Muscle layer of colon (tissue), 2 donors: Measurements from ENCODE around the gene PDX1.

Experiments
- H3K27ac ChIP-seq: one replicate; pipeline ENCODE4 v1.7.0; 2013; ENCODE audit warnings: low read depth, mild to moderate bottlenecking, low read length, moderate library complexity
- H3K27me3 ChIP-seq, 2 donors: one replicate each; pipeline ENCODE4 v1.7.0; 2013; ENCODE audit warnings: low read length in 2 of 2, mild to moderate bottlenecking in 2 of 2; ENCODE audit not compliant: insufficient read depth in 2 of 2, control insufficient read depth in 1 of 2
- H3K36me3 ChIP-seq: one replicate; pipeline ENCODE4 v1.7.0; 2013; ENCODE audit warnings: mild to moderate bottlenecking, low read length; ENCODE audit not compliant: insufficient read depth
- H3K4me1 ChIP-seq: one replicate; pipeline ENCODE4 v1.7.0; 2013; ENCODE audit warnings: mild to moderate bottlenecking, low read length; ENCODE audit not compliant: insufficient read depth
- H3K4me3 ChIP-seq, 2 donors: one replicate each; pipeline ENCODE4 v1.7.0; 2013; ENCODE audit warnings: low read length in 2 of 2, low read depth in 1 of 2, mild to moderate bottlenecking in 1 of 2, moderate library complexity in 1 of 2
- H3K9ac ChIP-seq: one replicate; pipeline ENCODE4 v1.7.0; 2013; ENCODE audit warnings: low read length
- H3K9me3 ChIP-seq: one replicate; pipeline ENCODE4 v1.7.0; 2013; ENCODE audit warnings: mild to moderate bottlenecking, low read length
- donor health status: abdominal sarcoma.
- donor health status: Adenocarcinoma of cecum.

PDX1 gene

DNA sequence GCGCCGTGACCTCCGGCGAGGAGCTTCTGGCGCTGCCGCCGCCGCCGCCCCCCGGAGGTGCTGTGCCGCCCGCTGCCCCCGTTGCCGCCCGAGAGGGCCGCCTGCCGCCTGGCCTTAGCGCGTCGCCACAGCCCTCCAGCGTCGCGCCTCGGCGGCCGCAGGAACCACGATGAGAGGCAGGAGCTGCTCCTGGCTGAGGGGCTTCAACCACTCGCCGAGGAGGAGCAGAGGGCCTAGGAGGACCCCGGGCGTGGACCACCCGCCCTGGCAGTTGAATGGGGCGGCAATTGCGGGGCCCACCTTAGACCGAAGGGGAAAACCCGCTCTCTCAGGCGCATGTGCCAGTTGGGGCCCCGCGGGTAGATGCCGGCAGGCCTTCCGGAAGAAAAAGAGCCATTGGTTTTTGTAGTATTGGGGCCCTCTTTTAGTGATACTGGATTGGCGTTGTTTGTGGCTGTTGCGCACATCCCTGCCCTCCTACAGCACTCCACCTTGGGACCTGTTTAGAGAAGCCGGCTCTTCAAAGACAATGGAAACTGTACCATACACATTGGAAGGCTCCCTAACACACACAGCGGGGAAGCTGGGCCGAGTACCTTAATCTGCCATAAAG is 4.8 kb downstream of the PDX1 start:
- no peaks in the 10 kb centered on the region for H3K36me3 ChIP-seq
- no peaks in the 10 kb centered on the region for H3K9me3 ChIP-seq
- H3K4me3 ChIP-seq = no peak overlapping the region
- peaks cover 66 to 95% of the 10 kb centered on the region in 2 donors for H3K27me3 ChIP-seq
- peaks cover 7% of the 10 kb centered on the region for H3K4me1 ChIP-seq
- H3K27ac ChIP-seq = no peak overlapping the region
- H3K9ac ChIP-seq = no peak overlapping the region

DNA sequence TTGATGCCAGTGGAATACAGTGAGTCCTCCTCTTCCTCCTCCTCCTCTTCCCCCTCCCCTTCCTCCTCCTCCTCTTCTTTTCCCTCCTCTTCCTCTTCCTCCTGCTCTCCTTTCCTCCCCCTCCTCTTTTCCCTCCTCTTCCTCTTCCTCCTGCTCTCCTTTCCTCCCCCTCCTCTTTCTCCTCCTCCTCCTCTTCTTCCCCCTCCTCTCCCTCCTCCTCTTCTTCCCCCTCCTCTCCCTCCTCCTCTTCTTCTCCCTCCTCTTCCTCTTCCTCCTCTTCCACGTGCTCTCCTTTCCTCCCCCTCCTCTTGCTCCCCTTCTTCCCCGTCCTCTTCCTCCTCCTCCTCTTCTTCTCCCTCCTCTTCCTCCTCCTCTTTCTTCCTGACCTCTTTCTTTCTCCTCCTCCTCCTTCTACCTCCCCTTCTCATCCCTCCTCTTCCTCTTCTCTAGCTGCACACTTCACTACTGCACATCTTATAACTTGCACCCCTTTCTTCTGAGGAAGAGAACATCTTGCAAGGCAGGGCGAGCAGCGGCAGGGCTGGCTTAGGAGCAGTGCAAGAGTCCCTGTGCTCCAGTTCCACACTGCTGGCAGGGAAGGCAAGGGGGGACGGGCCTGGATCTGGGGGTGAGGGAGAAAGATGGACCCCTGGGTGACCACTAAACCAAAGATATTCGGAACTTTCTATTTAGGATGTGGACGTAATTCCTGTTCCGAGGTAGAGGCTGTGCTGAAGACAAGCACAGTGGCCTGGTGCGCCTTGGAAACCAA is 5.6 kb downstream of the PDX1 start:
- H3K4me3 ChIP-seq = no peak overlapping the region
- H3K27me3 ChIP-seq = peaks cover 70 to 94% of the 10 kb centered on the region in 2 donors
- H3K27ac ChIP-seq = no peak overlapping the region
- H3K9me3 ChIP-seq = no peaks in the 10 kb centered on the region
- H3K4me1 ChIP-seq = peaks cover 6% of the 10 kb centered on the region
- no peaks in the 10 kb centered on the region for H3K36me3 ChIP-seq
- no peak overlapping the region for H3K9ac ChIP-seq

DNA sequence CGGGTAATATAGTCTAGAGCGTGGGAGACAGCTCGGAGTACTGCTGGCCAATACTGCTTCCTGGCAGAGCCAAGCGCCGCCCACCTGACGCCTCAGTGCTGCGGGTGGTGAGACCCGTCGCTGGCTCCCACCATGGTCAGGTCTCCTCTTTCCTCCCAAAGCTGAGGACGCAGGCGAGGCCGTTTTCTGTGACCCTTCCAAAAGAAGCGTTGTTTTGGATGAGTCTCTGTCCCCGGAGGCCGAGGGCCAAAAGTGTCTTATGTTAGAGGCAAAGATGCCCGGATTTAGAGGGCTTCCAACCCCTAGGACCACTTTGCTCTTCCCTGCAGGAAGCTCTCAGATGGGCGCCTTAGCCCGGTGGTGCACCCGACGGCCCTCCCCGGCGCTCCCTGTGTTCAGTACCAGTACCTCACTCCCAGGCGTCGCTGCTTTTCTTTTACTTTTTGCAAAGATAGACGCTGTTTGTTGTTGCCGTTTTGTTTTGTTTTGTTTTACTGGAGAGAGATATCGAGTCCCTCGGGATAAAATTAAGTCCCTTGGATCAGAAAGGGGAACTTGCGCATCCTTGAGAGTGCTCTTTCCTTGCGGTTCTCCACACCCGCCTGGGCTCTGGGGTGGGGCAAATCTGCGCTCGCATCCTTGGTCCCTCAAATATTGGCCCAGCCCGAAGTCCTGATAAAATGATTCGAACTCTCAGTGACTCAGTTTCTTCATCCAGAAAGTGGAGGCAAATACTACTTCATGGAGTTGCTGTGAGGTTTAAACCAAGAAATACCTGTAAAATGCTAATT is 7.0 kb downstream of the PDX1 start:
- Histone ChIP-seq H3K36me3 (no peaks in the 10 kb centered on the region), H3K27me3 (peaks cover 56 to 85% of the 10 kb centered on the region in 2 donors), H3K9ac (no peak overlapping the region), H3K9me3 (no peaks in the 10 kb centered on the region), H3K4me1 (no peaks in the 10 kb centered on the region), H3K27ac (no peak overlapping the region), H3K4me3 (no peak overlapping the region)

- Histone ChIP-seq H3K36me3 (no peaks in the 10 kb centered on the region), H3K27ac (no peak overlapping the region), H3K27me3 (peaks cover 48 to 76% of the 10 kb centered on the region in 2 donors), H3K9me3 (no peaks in the 10 kb centered on the region), H3K4me3 (no peak overlapping the region), H3K4me1 (no peaks in the 10 kb centered on the region), H3K9ac (no peak overlapping the region)
Measured at GRCh38 chr13:27927444-27928352, 7.9 kb downstream of the PDX1 start.

DNA sequence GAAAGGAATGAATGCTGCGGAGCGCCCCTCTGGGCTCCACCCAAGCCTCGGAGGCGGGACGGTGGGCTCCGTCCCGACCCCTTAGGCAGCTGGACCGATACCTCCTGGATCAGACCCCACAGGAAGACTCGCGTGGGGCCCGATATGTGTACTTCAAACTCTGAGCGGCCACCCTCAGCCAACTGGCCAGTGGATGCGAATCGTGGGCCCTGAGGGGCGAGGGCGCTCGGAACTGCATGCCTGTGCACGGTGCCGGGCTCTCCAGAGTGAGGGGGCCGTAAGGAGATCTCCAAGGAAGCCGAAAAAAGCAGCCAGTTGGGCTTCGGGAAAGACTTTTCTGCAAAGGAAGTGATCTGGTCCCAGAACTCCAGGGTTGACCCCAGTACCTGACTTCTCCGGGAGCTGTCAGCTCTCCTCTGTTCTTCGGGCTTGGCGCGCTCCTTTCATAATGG is 8.6 kb downstream of the PDX1 start:
- Histone ChIP-seq H3K27me3 (peaks cover 41 to 70% of the 10 kb centered on the region in 2 donors), H3K9me3 (no peaks in the 10 kb centered on the region), H3K9ac (no peak overlapping the region), H3K4me1 (no peaks in the 10 kb centered on the region), H3K4me3 (no peak overlapping the region), H3K27ac (no peak overlapping the region), H3K36me3 (no peaks in the 10 kb centered on the region)

GRCh38 chr13:27928805-27929753 is 9.3 kb downstream of the PDX1 start:
- no peaks in the 10 kb centered on the region for H3K9me3 ChIP-seq
- peaks cover 35 to 65% of the 10 kb centered on the region in 2 donors for H3K27me3 ChIP-seq
- no peak overlapping the region for H3K4me3 ChIP-seq
- no peak overlapping the region for H3K27ac ChIP-seq
- no peaks in the 10 kb centered on the region for H3K36me3 ChIP-seq
- no peaks in the 10 kb centered on the region for H3K4me1 ChIP-seq
- no peak overlapping the region for H3K9ac ChIP-seq

DNA sequence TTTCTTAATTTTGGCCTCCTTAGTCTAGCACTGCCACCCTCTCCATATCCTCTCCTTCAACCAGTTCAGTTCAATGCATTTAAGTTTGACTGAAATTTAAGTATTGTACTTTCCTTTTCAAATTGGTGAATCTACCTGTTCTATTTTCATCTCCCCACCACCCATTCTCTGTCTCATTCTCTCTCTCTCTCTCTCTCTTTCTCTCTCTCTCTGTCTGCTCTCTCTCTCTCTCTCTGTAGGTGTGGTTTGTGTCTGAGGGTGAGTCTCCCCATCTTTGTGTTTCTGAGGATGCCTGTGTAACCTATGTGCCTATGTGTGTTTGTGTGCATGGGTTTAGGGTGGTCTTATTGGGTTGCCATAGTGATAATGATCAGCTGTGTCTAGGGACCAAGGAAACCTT is 10.1 kb downstream of the PDX1 start:
- H3K27me3 ChIP-seq = peaks cover 35 to 58% of the 10 kb centered on the region in 2 donors
- H3K36me3 ChIP-seq = no peaks in the 10 kb centered on the region
- no peak overlapping the region for H3K27ac ChIP-seq
- no peak overlapping the region for H3K4me3 ChIP-seq
- H3K9me3 ChIP-seq = no peaks in the 10 kb centered on the region
- H3K4me1 ChIP-seq = no peaks in the 10 kb centered on the region
- no peak overlapping the region for H3K9ac ChIP-seq

DNA sequence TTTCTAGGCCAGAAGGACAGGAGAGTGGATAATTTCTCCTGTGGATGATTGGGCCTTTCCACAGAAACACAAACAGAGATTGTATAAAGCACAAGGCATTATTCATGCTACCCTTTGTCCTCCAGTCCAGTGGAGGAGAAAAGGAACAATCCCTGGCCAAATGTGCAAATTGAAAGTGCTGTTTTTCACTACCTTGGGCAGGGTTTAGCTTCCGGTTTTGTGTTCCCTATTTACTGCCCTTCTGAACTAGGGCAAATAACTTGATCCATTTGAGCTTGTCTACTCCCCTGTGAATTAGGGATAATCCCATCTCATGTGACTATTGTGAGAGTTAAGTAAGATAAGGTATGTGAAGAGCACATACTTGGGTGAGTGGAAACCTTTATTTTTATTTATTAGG is 13.3 kb downstream of the PDX1 start:
- H3K4me3 ChIP-seq = no peak overlapping the region
- H3K27ac ChIP-seq = no peak overlapping the region
- H3K27me3 ChIP-seq = peaks cover 11 to 26% of the 10 kb centered on the region in 2 donors

DNA sequence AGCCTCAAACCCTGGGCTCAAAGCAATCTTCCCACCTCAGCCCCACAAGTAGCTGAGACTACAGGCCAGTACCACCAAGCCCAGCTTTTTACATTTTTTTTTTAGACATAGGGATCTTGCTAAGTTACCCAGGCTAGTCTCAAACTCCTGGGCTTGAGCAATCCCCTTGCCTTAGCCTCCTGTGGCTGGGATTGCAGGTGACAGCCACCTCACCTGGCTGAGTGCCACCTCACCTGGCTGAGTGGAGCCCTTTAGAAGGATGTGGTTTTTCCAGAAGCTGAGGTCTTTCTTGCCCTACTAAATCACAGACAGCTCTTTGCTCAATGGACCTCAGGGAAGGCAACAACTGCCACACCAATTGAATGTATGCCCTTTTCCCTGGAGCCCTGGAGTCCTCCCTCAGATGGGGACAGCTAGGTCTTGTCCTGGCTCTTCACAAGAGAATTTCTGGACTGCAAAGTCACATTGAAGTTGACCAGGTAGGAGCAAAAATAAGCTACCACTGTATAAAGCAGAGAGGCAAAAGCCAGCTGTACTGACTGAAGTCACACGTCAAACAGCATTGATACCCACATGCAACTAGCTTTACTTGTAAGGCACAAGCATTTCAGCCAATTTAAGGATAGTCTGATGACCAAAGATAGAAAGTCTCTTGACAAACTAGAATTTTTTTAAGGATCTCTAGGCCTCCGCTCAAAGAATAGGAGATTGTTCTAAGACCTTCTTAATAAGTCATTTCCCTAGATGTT is 14.0 kb downstream of the PDX1 start:
- Histone ChIP-seq H3K9me3 (no peaks in the 10 kb centered on the region), H3K36me3 (no peaks in the 10 kb centered on the region), H3K4me1 (no peaks in the 10 kb centered on the region), H3K4me3 (no peak overlapping the region), H3K27me3 (peaks cover 8 to 20% of the 10 kb centered on the region in 2 donors), H3K27ac (no peak overlapping the region), H3K9ac (no peak overlapping the region)

More for the DNA sequence above, 13.3 kb downstream of the PDX1 start:
- no peaks in the 10 kb centered on the region for H3K4me1 ChIP-seq
- no peak overlapping the region for H3K9ac ChIP-seq
- H3K9me3 ChIP-seq = no peaks in the 10 kb centered on the region
- no peaks in the 10 kb centered on the region for H3K36me3 ChIP-seq
